PFSK-1 (cell line): ENCODE data around the gene CCL13.

Experiments used
- FOXP2 ChIP-seq: optimal IDR thresholded peaks from 2 replicates; pipeline ENCODE3; 2011; ENCODE audit warnings: borderline replicate concordance, control low read depth, inconsistent platforms; ENCODE audit not compliant: insufficient read depth; ENCODE audit errors: extremely low read length, extremely low read depth
- POLR2AphosphoS5 ChIP-seq: IDR thresholded peaks from 2 replicates; pipeline ENCODE4 v1.6.1; 2012; ENCODE audit warnings: low read depth, mild to moderate bottlenecking, control low read depth, low read length, moderate library complexity
- REST ChIP-seq, 2 experiments: IDR thresholded peaks; 2 replicates each; pipeline versions ENCODE4 v1.6.1 to v1.8.0; 2011 to 2012; ENCODE audit warnings: low read depth in 2 of 2, low read length in 2 of 2, control low read depth in 1 of 2, inconsistent platforms in 1 of 2, mild to moderate bottlenecking in 1 of 2, moderate library complexity in 1 of 2; ENCODE audit not compliant: insufficient read depth in 1 of 2
- SIN3A ChIP-seq: IDR thresholded peaks from 2 replicates; pipeline ENCODE4 v1.6.1; 2012; ENCODE audit warnings: mild to moderate bottlenecking, low read length, moderate library complexity, borderline replicate concordance; ENCODE audit not compliant: insufficient read depth
- TAF1 ChIP-seq: IDR thresholded peaks from 2 replicates; pipeline ENCODE4 v1.6.1; 2012; ENCODE audit warnings: low read length, control low read depth, borderline replicate concordance; ENCODE audit not compliant: insufficient read depth

CCL13 gene

GRCh38 chr17:34370376-34370996 lies 14.2 kb downstream of the CCL13 start:
- no peak for TF ChIP-seq TAF1
- no peak for TF ChIP-seq REST (IDR thresholded peaks at IDR 0.05; ENCODE audit: insufficient read depth in 1 of 2, low read depth in 2 of 2, low read length in 2 of 2)
- TF ChIP-seq FOXP2: no peak
- TF ChIP-seq POLR2AphosphoS5: no peak
- TF ChIP-seq SIN3A: no peak

DNA sequence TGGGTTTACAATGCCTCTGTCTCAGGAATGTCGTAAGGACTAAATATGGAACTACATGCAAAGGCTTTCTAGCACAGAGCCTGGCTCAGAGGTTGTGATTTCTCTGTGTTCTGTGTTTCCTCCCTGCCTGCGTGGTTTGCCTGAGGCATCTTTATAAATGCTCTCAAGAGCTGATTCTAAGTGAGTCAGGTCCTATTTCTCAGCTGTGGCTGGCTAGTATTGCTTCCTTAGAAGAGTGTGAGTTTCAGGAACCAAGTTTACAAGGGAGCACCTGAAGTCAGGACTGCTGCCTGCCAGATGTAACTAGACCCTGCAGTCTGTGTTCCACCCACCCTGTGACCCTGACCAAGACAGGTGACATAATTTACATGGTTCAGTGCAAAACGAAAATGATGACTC lies 14.7 kb downstream of the CCL13 start:
- TF ChIP-seq TAF1: no peak
- TF ChIP-seq REST (IDR thresholded peaks at IDR 0.05; ENCODE audit: insufficient read depth in 1 of 2, low read depth in 2 of 2, low read length in 2 of 2): no peak
- no peak for TF ChIP-seq SIN3A
- no peak for TF ChIP-seq FOXP2
- TF ChIP-seq POLR2AphosphoS5: no peak

DNA sequence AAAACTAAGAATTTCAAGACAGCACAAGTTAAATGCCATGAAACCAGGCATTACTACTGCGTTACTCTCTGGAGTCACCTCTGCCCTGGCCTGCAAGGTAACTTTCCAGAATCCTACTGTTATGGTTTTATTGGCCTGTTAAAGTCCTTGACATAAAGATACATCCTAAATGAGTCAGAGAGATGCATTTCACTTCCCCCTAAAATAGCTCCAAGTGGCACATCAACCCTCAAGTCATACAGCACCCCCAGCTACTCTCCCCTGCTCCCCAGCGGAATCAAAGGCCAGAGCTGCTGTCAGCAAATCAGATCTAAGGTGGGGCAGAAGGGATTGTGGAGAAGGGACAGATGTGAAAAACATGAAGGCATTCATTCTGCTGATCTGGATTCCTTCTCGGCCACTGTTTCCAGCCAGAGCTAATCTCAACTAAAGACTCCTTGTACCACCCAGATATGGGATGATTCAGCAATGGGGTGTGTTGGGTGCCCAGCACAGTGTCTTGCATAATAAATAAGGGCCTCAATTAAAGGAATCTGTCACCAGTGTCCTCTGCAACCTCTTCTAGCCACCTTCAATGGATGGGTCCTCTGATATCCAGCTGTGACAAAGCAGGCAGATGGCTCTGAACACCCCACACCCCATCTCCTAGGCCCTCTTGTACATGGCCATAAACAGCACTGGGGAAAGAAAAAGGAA lies 15.3 kb downstream of the CCL13 start:
- TF ChIP-seq REST (IDR thresholded peaks at IDR 0.05; ENCODE audit: insufficient read depth in 1 of 2, low read depth in 2 of 2, low read length in 2 of 2): no peak

DNA sequence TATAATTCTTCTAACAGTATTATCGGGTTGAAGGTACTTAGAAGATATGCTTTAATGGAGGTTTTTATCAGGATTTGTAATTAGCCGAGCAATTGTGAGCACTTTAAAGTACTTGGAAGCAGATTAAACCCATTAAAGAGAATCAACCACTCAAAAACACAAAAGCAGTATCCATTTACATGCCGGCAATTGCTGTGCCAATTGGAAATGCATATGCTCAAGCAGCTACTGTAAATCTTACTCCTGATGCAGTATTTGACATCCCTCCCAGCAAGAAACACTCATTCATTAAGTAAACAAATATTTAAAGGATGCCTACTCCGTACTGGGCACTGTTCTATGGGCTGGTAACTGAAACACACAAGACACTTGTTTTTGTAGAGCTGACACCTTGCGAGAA lies 18.2 kb downstream of the CCL13 start:
- TF ChIP-seq TAF1 (no peak), REST (IDR thresholded peaks at IDR 0.05; ENCODE audit: insufficient read depth in 1 of 2, low read depth in 2 of 2, low read length in 2 of 2) (no peak), SIN3A (no peak), POLR2AphosphoS5 (no peak), FOXP2 (no peak)

DNA sequence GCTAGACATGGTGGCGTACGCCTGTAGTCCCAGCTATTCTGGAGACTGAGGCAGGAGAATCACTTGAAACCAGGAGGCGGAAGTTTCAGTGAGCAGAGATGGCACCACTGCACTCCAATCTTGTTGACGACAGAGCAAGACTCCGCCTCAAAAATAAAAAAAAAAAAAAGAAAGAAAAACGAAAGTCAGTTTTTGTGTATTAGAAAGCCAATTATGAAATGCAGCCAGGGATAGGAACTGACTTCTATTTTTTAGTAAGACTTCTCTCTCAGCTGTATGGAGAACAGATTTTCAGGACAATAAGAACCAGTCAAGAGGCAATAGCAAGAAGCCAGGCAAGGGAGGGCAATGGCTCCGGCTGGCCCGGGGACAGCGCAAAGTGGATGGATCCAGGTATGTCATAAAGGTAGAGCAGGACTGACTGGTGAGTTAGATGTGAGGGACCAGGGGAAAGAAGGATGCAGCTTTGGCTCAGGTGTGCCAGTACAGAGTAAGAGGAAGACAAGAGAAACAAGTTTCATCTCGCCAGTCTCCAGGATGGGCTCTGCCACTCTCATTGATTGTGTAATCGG lies 19.2 kb downstream of the CCL13 start:
- no peak for TF ChIP-seq FOXP2
- no peak for TF ChIP-seq SIN3A
- no peak for TF ChIP-seq REST (IDR thresholded peaks at IDR 0.05; ENCODE audit: insufficient read depth in 1 of 2, low read depth in 2 of 2, low read length in 2 of 2)
- no peak for TF ChIP-seq TAF1
- no peak for TF ChIP-seq POLR2AphosphoS5
